Placental epithelial cell (primary cell): ENCODE measurements around the gene UBR4. TPM values are rescaled to one million over a fixed set of nuclear protein-coding genes. Genes with fewer than 3 reads are reported as not detected.

Source experiments
- total RNA-seq: library from RNA; depleted of rRNA; stranded (reverse); fragments of >200 nt; gene quantifications from 2 replicates; pipeline ENCODE4 v1.2.3, GENCODE V29; 2012

UBR4 gene
- 116 and 131 TPM in 2 replicates for total RNA-seq

DNA sequence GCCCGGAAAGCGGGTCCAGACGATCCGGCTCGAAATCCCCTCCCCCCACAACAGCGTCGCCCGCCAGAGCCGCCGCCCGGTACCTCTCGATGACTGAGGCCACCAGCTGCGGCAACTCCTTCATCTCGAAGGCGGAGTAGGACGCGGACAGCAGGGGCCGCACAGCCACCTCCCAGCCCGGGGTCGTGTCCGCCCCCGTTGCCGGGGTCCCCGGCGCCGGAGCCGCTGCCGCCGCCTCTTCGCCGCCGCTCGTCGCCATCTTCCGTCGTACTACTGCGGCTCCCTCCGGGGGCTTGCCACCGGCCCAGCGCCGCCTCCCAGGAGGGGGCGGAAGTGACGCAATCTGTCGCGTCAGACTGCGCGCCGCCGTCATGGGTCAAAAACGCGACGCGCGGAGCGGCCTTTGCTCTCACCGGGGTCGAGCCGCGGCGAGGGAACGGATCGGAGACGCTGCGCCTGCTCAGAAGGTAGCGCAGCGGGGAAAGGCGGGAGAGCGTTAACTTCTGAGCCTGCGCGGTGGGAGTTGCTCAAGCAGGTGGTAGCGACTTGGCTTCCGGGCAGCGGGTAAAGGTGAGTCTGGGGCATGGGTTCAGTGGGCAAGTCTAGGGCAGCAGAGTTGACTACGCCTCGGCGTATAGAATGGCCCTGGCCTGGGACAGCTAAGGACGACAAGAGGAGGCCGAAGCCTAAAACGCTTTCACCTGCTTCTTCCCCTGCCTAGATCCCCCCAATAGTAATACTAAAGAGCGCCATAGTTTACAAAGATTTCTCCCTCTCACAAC lies at the start of gene UBR4:
Gene UBR4, minus strand, starts transcription at position 277 of the 782 bp plus-strand sequence. Its CDS starts 18 bp downstream, at position 259.

DNA sequence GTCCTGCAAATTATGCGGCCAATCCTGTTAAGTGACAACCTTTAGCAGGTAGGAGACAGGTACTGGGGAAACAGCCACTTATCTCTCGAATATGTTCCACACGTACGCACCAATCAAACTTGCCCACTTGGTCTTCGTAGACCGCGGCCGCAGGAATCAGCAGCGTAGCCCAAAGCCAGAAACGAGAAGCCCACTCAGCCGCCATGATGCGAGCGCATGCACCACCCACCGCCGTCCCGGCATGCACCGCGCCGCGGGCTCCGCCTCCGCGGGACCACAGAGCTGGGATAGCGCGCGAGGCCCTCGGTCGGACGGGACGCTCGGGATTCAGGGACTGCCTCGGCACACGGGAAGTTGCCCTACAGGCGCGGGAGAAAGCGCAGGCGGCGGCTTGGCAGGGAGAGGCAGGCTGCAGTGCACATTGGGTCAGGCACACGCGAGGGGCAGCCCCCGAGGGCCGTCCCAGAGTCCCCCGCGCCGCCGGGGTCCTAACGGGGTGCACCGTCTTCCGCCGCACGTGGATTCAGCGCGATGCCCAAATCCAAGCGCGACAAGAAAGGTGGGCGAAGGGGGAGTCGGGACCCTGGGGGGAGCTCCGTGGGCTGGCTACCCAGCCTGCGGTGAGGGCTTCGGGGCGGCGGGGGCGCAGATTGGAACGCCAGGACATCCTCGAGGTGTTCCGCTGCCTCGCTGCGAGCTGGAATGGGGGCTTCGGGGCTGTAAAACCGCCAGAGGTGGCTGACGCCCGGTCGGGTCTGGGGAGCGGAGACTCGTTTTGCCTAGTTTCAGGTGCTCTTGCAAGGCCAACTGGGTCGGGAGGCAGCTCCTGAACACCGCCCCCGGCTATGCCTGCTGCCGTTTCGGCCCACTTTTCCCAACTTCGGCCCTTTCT lies 41.5 kb upstream of the UBR4 start, which contains the start of the genes EMC1 and MRTO4:
Gene EMC1, minus strand, starts transcription at position 220 of the 892 bp plus-strand sequence. Its CDS starts 15 bp downstream, at position 205.
Gene MRTO4, plus strand, starts transcription at position 501 of the 892 bp plus-strand sequence. Its CDS starts 31 bp downstream, at position 532.

Other genes starting within 250 kb of the UBR4 start
- gene EMC1, start 41.3 kb upstream of the UBR4 start, total RNA-seq = 42.0 and 81.1 TPM in 2 replicates
- gene MRTO4, start 41.5 kb upstream of the UBR4 start, total RNA-seq = 13.3 and 17.2 TPM in 2 replicates
- 0.11 and 0.79 TPM in 2 replicates for gene AKR7A3, start 78.5 kb upstream of the UBR4 start, total RNA-seq
- gene AKR7A2, start 101.9 kb upstream of the UBR4 start, total RNA-seq = 55.0 and 72.8 TPM in 2 replicates
- 24.7 and 24.8 TPM in 2 replicates for gene SLC66A1, start 102.1 kb upstream of the UBR4 start, total RNA-seq